HEK293 (cell line): Measurements from ENCODE around the gene LRP2BP.

ENCODE experiments used
- ATF2 ChIP-seq: fragments of 450-650 bp; formaldehyde crosslinking; IDR thresholded peaks from 2 replicates; pipeline ENCODE4 v1.5.1; 2016; ENCODE audit warnings: missing biosample characterization, missing genetic modification characterization, low read depth
- CTCF ChIP-seq: fragments of 450-650 bp; formaldehyde crosslinking; IDR thresholded peaks from 2 replicates; pipeline ENCODE4 v1.5.1; 2016; ENCODE audit warnings: missing biosample characterization, missing genetic modification characterization
- PRDM2 ChIP-seq: fragments of 450-650 bp; formaldehyde crosslinking; IDR thresholded peaks from 2 replicates; pipeline ENCODE4 v1.5.1; 2016; ENCODE audit warnings: missing biosample characterization, missing genetic modification characterization, borderline replicate concordance
- REST ChIP-seq: fragments of 450-650 bp; formaldehyde crosslinking; IDR thresholded peaks from 2 replicates; pipeline ENCODE4 v1.5.1; 2016; ENCODE audit warnings: missing biosample characterization, missing genetic modification characterization
- ZBTB7A ChIP-seq: fragments of 450-650 bp; formaldehyde crosslinking; IDR thresholded peaks from 2 replicates; pipeline ENCODE4 v1.5.1; 2016; ENCODE audit warnings: low read depth, missing biosample characterization, missing genetic modification characterization
- ZNF133 ChIP-seq: fragments of 450-650 bp; formaldehyde crosslinking; IDR thresholded peaks from 2 replicates; pipeline ENCODE4 v1.5.1; 2016; ENCODE audit warnings: missing biosample characterization, missing genetic modification characterization
- ZNF138 ChIP-seq: fragments of 450-650 bp; formaldehyde crosslinking; IDR thresholded peaks from 2 replicates; pipeline ENCODE4 v1.5.1; 2016; ENCODE audit warnings: missing biosample characterization, missing genetic modification characterization, borderline replicate concordance
- ZNF140 ChIP-seq: fragments of 450-650 bp; formaldehyde crosslinking; IDR thresholded peaks from 2 replicates; pipeline ENCODE4 v1.5.1; 2016; ENCODE audit warnings: missing biosample characterization, missing genetic modification characterization
- ZNF18 ChIP-seq: fragments of 450-650 bp; formaldehyde crosslinking; IDR thresholded peaks from 2 replicates; pipeline ENCODE4 v1.5.1; 2016; ENCODE audit warnings: missing biosample characterization, missing genetic modification characterization
- ZNF280C ChIP-seq: fragments of 450-650 bp; formaldehyde crosslinking; IDR thresholded peaks from 2 replicates; pipeline ENCODE4 v1.5.1; 2016; ENCODE audit warnings: missing biosample characterization, missing genetic modification characterization
- ZNF654 ChIP-seq: fragments of 450-650 bp; formaldehyde crosslinking; IDR thresholded peaks from 2 replicates; pipeline ENCODE4 v1.5.1; 2016; ENCODE audit warnings: low read depth, missing biosample characterization, missing genetic modification characterization

GRCh38 chr4:185359767-185360446 lies 35.8 kb downstream of the LRP2BP start:
- TF ChIP-seq CTCF: no peak
- no peak for TF ChIP-seq ZNF133 (tag by site-specific recombination)
- no peak for TF ChIP-seq REST
- no peak for TF ChIP-seq ZNF140 (tag by site-specific recombination)
- no peak for TF ChIP-seq PRDM2 (tag by site-specific recombination)
- no peak for TF ChIP-seq ZNF18 (tag by site-specific recombination)
- TF ChIP-seq ZBTB7A (tag by site-specific recombination): no peak
- TF ChIP-seq ZNF280C (tag by site-specific recombination): no peak
- TF ChIP-seq ZNF654 (tag by site-specific recombination): no peak
- TF ChIP-seq ZNF138 (tag by site-specific recombination): no peak
- no peak for TF ChIP-seq ATF2 (tag by site-specific recombination)
